OCI-LY7 (cell line): ENCODE results near the gene SUCNR1.

Source experiments
- CTCF ChIP-seq: fragments of 200-600 bp; sonication (generic); conservative IDR thresholded peaks from 2 replicates; pipeline ENCODE4 v1.5.1; 2014; ENCODE audit warnings: mild to moderate bottlenecking, antibody characterized with exemption, low read length, moderate library complexity, mixed read lengths
- EZH2phosphoT487 ChIP-seq: fragments of 200-600 bp; sonication (generic); IDR thresholded peaks from 2 replicates; pipeline ENCODE4 v1.6.1; 2018; ENCODE audit warnings: low read depth, borderline replicate concordance, mild to moderate bottlenecking, mixed run types, antibody characterized with exemption, low read length, moderate library complexity, mixed read lengths

GRCh38 chr3:151896246-151897012, 23.0 kb downstream of the SUCNR1 start:
- no peak for TF ChIP-seq EZH2phosphoT487
- no peak for TF ChIP-seq CTCF
